NCI-H187 treated with DMSO at 0.1 percent for 48 hours (cell line): ENCODE measurements around the gene LAMB1.
A peak's percentile ranks its signal among the peaks of the same experiment; 100 is the strongest.
"Not testable (repeated sequence)": the region's sequence is repeated elsewhere in the genome, so short reads cannot be mapped to it uniquely, and the experiment has no call there.

Source experiments
- DNase-seq: peaks from one replicate; lab custom pipeline; 2025; lab: John Stamatoyannopoulos, UW

Gene LAMB1

GRCh38 chr7:108002726-108003598 lies at the start of gene LAMB1:
LAMB1 (minus strand) TSS chr7:108003161; CDS start chr7:108002885, 276 bp downstream.
- no peak for DNase-seq

- no peak for DNase-seq
Observed at GRCh38 chr7:108051454-108051853, 48.5 kb upstream of the LAMB1 start.

GRCh38 chr7:108049962-108050361 lies 47.0 kb upstream of the LAMB1 start:
- DNase-seq: no peak

GRCh38 chr7:108048422-108048821 lies 45.5 kb upstream of the LAMB1 start:
- DNase-seq: no peak

GRCh38 chr7:108046952-108047506 lies 44.1 kb upstream of the LAMB1 start:
- DNase-seq: no peak

GRCh38 chr7:108045669-108046068 lies 42.7 kb upstream of the LAMB1 start:
- DNase-seq: no peak

GRCh38 chr7:108045154-108045553 lies 42.2 kb upstream of the LAMB1 start:
- DNase-seq: no peak

- no peak for DNase-seq
Observed at GRCh38 chr7:108044345-108044744, 41.4 kb upstream of the LAMB1 start.

GRCh38 chr7:108038986-108039385 lies 36.0 kb upstream of the LAMB1 start:
- DNase-seq: no peak

GRCh38 chr7:108037741-108038140 lies 34.8 kb upstream of the LAMB1 start:
- peak; percentile 58 for DNase-seq

GRCh38 chr7:108037140-108037539 lies 34.2 kb upstream of the LAMB1 start:
- DNase-seq: no peak

- DNase-seq: no peak
Observed at GRCh38 chr7:108034586-108034985, 31.6 kb upstream of the LAMB1 start.

- DNase-seq: no peak
Observed at GRCh38 chr7:108033776-108034497, 31.0 kb upstream of the LAMB1 start.

GRCh38 chr7:108033309-108033708 lies 30.3 kb upstream of the LAMB1 start:
- DNase-seq: not testable (repeated sequence)

GRCh38 chr7:108030516-108030915 lies 27.6 kb upstream of the LAMB1 start:
- no peak for DNase-seq

GRCh38 chr7:108029034-108029433 lies 26.1 kb upstream of the LAMB1 start:
- no peak for DNase-seq

GRCh38 chr7:108028111-108028510 lies 25.1 kb upstream of the LAMB1 start:
- DNase-seq: no peak

- DNase-seq: no peak
Observed at GRCh38 chr7:108027239-108027638, 24.3 kb upstream of the LAMB1 start.

- DNase-seq: no peak
Observed at GRCh38 chr7:108026647-108027046, 23.7 kb upstream of the LAMB1 start.

GRCh38 chr7:108026116-108026515 lies 23.2 kb upstream of the LAMB1 start:
- no peak for DNase-seq

GRCh38 chr7:108024538-108024937 lies 21.6 kb upstream of the LAMB1 start:
- no peak for DNase-seq

- no peak for DNase-seq
Observed at GRCh38 chr7:108020585-108020984, 17.6 kb upstream of the LAMB1 start.

GRCh38 chr7:108018668-108019067 lies 15.7 kb upstream of the LAMB1 start:
- DNase-seq: no peak
